ENCODE data around the gene CARS1. TPM values are rescaled to one million over a fixed set of nuclear protein-coding genes. Genes with fewer than 3 reads are reported as not detected.

Gene CARS1
- total and polyA plus RNA-seq, 2 of the 8 experiments (the other 6 are each of a cell fraction or from before 2014, with no cell fraction given), result 44.1 to 100 TPM

DNA sequence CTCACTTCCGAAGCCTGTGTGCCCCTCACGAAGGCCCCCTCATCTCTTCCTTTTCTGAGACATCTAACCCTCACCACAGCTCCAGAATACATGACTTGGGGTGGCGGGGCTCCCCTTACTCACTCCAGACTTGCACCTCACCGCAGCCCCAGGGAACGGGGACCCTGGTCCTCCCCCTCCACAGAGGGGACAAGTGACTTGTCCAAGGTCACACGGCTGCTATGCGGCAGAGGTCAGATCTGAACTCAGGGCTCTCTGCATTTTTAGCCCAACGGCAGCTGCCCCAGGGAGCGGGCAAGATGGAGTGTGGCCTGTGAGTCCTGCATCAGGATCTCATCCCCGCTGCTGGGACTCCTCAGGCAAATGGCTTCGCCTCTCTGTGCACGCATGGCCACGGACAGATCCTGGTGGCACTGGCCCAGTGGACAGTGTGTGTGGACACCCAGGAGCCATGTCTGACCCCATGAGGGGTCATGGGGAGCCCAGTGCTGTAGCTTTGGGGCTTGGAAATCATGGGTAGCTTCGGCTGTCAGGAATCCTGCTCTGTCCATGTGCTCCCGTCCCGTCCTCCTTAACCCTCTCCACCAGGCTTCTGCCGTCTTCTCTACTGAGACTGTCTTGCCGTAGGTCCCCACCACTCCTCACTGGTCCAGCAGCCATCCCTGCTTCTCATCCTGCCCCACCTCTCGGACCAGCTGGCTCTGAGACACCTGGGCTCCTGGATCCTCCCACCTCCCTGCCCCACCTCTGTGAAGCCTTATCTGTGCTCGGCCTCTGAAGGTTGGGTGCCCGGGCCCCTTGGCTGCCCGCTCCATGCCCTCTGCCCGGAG is 48.0 kb upstream of the CARS1 start:
- H3K79me2 ChIP-seq (ENCODE audit: control insufficient read depth in 1 of 2, insufficient read depth in 2 of 2, low read length in 2 of 2), result no peaks in the 10 kb centered on the region
- ChIA-PET POLR2A (ENCODE audit: partially characterized antibody) (no interaction called here), CTCF (ENCODE audit: partially characterized antibody) (interaction anchor here (1.1 to 2.2 kb wide), 6 partner anchors 12 to 119 kb away, joined by 3 to 8 read pairs (median 4); no protein-coding TSS in a partner anchor)
- H2AFZ ChIP-seq (ENCODE audit: low read length), result no peak overlapping the region
- H2BK12ac ChIP-seq (ENCODE audit: low read depth, low read length), result no peak overlapping the region
- no peak overlapping the region for H2BK5ac ChIP-seq (ENCODE audit: low read depth, low read length)
- H3K9ac ChIP-seq (replicated peaks in 1 of 4; ENCODE audit: extremely low read depth in 1 of 4, low read depth in 3 of 4, low read length in 3 of 4), result no peak overlapping the region
- H3K36me3 ChIP-seq (ENCODE audit: control insufficient read depth in 2 of 4, insufficient read depth in 4 of 4, low read length in 3 of 4), result no peaks in the 10 kb centered on the region
- no peak for DNase-seq (ENCODE audit: low read depth in 1 of 2, low spot score in 2 of 2)
- peak; percentile 56; the same call in 1 of the 2 replicates for TF ChIP-seq KDM1A (IDR thresholded peaks at IDR 0.05; ENCODE audit: borderline replicate concordance, low read length)
- TF ChIP-seq SP1 (IDR thresholded peaks at IDR 0.05; ENCODE audit: low read depth, low read length), result no peak
- no peak overlapping the region for H3K4ac ChIP-seq (replicated peaks; ENCODE audit: insufficient read length, low read depth, low read length)
- no peak overlapping the region for H3K27ac ChIP-seq (ENCODE audit: low read depth, low read length)
- H2BK15ac ChIP-seq (ENCODE audit: low read length), result no peak overlapping the region
- H3K23ac ChIP-seq (ENCODE audit: insufficient read length), result no peak overlapping the region
- H3K4me1 ChIP-seq (replicated peaks in 1 of 4; ENCODE audit: control insufficient read depth in 3 of 4, insufficient read depth in 4 of 4, low read length in 3 of 4), result peaks cover 0 to 16% (median 8%) of the 10 kb centered on the region in 4 experiments; a peak in 5 of 7 replicates
- no peak overlapping the region for H3K4me2 ChIP-seq (ENCODE audit: insufficient read depth in 1 of 2, low read depth in 2 of 2, low read length in 2 of 2)
- no peak overlapping the region for H4K91ac ChIP-seq (replicated peaks; ENCODE audit: insufficient read length, low read length)
- no peaks in the 10 kb centered on the region for H3K23me2 ChIP-seq (ENCODE audit: low read depth, low read length)
- no peak overlapping the region for H2BK20ac ChIP-seq (ENCODE audit: low read length)
- H2BK120ac ChIP-seq (replicated peaks; ENCODE audit: low read depth, low read length), result no peak overlapping the region
- H3K18ac ChIP-seq (ENCODE audit: extremely low read depth, low read length), result no peak overlapping the region
- no peaks in the 10 kb centered on the region for H3K9me3 ChIP-seq (ENCODE audit: insufficient read depth in 2 of 2, low read depth in 1 of 2, low read length in 1 of 2)
- no peak overlapping the region for H3K4me3 ChIP-seq (ENCODE audit: extremely low read depth in 1 of 4, insufficient read depth in 2 of 4, low read depth in 3 of 4, low read length in 4 of 4)
- no peak overlapping the region for H3K56ac ChIP-seq (replicated peaks; ENCODE audit: insufficient read length, low read depth, low read length)
- H3K27me3 ChIP-seq (replicated peaks in 1 of 4; ENCODE audit: control insufficient read depth in 3 of 4, extremely low read depth in 1 of 4, insufficient read depth in 3 of 4, low read length in 3 of 4), result no peaks in the 10 kb centered on the region; a peak in 2 of 7 replicates
- H2AK5ac ChIP-seq (ENCODE audit: low read depth, low read length), result no peak overlapping the region
- H3K79me1 ChIP-seq (ENCODE audit: low read depth, low read length), result no peaks in the 10 kb centered on the region
- 93% methylated on average over 23 of the region's 23 CpGs; no CpG with 5 or more reads in 1 of the 2 experiments for WGBS, 2 experiments (ENCODE audit: extremely low coverage in 1 of 2, insufficient coverage in 1 of 2, insufficient read length in 1 of 2, insufficient replicate concordance in 2 of 2, low coverage in 1 of 2, low lambda C conversion rate in 2 of 2, missing lambda C conversion rate in 1 of 2)
- no peak overlapping the region; the same call in 1 of the 2 replicates for H4K8ac ChIP-seq (ENCODE audit: extremely low read depth, insufficient read depth, low read length)
- H4K5ac ChIP-seq (ENCODE audit: insufficient read length, low read depth, low read length), result no peak overlapping the region
- no peak for FAIRE-seq
- H4K20me1 ChIP-seq (replicated peaks in 1 of 2; ENCODE audit: control insufficient read depth in 1 of 2, insufficient read depth in 2 of 2, low read length in 2 of 2), result peaks cover 0 to 6% of the 10 kb centered on the region in 2 experiments
- H3K14ac ChIP-seq (ENCODE audit: insufficient read length), result no peak overlapping the region
